Skin of body (tissue), 2 donors: ENCODE data around the gene GRAMD2B. TPM values are rescaled to one million over a fixed set of nuclear protein-coding genes. Genes with fewer than 3 reads are reported as not detected.
"Not testable (repeated sequence)": the region's sequence is repeated elsewhere in the genome, so short reads cannot be mapped to it uniquely, and the experiment has no call there.

Source experiments
- DNase-seq: peaks from one replicate; lab custom pipeline; 2025; lab: John Stamatoyannopoulos, UW
- total RNA-seq: library from RNA; depleted of rRNA; stranded (reverse); fragments of >200 nt; gene quantifications from one replicate; pipeline ENCODE4 v1.2.3, GENCODE V29; 2014

GRAMD2B gene, protein sequence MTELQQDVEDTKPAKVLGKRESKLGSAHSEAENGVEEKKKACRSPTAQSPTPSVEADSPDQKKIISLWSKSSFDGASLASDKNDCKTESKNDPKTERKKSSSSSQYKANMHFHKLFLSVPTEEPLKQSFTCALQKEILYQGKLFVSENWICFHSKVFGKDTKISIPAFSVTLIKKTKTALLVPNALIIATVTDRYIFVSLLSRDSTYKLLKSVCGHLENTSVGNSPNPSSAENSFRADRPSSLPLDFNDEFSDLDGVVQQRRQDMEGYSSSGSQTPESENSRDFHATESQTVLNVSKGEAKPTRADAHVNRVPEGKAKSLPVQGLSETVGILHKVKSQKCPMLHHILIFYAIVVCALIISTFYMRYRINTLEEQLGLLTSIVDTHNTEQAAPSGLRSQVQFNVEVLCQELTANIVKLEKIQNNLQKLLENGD
- 26.2 TPM for total RNA-seq

DNA sequence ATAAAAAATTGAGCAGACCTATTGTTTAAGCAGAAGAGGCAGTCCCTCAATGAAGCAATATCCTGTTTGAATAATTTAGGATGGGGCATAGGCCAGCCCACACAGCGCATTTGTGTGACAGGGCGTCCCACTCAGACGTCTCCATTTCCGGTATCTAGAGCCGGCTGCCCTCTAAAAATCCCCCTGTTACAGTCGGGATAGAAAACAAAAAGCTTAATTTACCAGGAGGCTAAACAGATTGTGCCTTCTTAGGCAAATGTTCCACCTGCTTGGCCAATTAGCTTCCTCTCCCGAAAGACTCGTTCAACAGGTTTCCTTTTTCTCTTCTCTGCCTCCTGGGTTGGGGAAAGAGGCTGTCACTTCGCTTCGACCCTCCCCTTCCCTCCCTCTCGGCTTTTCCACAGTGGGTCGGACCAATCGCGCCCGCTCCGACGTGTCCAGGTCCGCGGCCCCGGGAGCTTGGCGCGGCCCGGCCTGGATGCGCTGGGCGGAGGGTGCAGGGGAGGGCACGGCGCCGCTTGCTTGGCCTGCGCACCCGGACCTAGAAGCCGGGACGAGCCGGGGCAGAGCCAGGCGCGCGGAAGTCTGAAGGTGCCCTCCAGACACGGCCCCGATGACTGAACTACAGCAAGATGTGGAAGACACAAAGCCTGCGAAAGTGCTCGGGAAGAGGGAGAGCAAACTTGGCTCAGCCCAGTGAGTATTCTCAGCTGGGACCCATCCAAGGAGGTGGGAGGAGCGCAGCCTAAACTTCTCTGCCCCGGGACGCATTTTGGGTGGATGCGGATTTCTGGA lies at the start of gene GRAMD2B:
Gene GRAMD2B (plus strand): TSS at position 416 of the 795 bp plus-strand sequence. CDS start 198 bp downstream, at position 614.
- DNase-seq = peak; percentile 91

DNA sequence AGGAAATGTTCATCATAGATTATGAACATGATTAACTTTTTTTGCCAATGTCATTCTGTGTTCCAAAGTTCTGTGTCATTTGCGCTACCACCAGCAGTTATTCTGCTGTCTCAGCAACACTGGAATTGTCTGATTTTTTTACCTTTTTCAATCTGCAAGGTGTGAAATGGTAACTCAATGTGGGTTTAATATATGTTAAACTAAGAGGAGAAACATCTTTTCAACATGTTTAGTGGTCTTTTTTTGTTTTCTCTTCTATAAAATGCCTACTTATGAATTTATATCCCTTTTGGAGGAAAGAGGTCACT lies 49.1 kb upstream of the GRAMD2B start:
- no peak for DNase-seq

DNA sequence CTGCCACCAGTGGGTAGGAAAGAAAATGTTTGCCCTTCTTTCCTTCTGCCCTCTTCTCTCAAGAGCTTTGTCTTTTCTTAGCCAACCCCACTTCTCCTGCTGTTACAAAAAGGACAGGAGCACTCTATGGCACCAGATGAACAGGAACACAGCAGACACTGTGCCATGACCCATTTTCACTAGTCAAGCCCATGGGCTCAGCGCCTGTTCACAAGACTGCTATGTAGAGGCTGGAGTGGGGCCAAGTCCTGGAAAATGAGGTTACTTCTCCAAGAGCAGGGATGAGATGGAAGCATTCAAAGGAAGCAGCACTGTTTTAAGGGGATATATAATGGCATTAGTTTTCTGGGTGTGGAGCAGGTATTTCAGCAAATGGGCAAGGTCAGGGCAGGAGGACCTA lies 46.8 kb upstream of the GRAMD2B start:
- DNase-seq = no peak

GRCh38 chr5:126377424-126377823 lies 45.8 kb upstream of the GRAMD2B start:
- no peak for DNase-seq

GRCh38 chr5:126380316-126380715 lies 42.9 kb upstream of the GRAMD2B start:
- not testable (repeated sequence) for DNase-seq

- no peak for DNase-seq
Observed at GRCh38 chr5:126383246-126383645, 40.0 kb upstream of the GRAMD2B start.

- no peak for DNase-seq
Observed at GRCh38 chr5:126383776-126384175, 39.4 kb upstream of the GRAMD2B start.

- no peak for DNase-seq
Observed at GRCh38 chr5:126384985-126385384, 38.2 kb upstream of the GRAMD2B start.

DNA sequence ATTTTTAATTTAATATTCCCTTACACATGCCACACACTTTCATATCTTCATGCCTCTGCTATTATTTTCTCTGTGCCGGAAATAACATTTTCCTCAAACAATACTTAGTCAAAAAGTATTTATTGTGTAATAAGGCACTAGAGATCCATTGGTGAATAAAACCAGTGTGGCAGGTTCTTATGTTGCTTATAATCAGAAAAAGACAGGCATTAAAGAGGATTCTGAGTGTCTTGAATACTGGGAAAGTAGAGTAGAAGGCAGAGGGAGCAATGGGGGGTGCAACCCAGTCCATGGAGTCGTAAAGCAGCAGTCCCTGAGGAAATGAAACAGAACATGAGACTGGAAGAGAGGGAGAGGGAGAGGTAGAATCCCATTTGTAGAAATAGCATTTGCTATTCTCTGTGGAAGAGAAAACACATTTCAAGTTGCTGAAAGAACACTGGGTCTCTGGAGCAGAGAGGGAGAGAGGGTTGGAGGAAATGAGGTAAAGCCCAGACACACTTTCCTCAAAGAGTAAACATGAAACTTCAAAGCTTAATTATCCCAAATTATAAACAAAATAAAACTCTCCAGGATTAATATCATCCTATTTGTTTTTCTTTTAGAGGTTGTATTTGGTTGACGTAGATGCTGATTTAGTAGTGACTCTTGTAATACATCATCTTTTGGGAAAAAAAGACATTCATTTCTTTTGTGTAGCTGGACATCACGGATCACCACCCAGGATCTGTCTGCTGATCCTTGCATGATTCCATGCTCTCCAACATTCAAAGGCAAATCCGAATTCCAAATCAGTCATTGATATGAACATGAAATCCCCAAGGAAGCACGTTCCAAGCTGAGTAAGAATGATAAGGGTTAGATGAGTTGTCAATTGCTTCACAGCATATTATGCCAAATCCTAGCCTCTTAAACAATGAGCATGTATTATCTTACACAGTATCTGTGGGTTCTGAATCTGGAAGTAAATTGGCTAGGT lies 37.4 kb upstream of the GRAMD2B start:
- DNase-seq = no peak

DNA sequence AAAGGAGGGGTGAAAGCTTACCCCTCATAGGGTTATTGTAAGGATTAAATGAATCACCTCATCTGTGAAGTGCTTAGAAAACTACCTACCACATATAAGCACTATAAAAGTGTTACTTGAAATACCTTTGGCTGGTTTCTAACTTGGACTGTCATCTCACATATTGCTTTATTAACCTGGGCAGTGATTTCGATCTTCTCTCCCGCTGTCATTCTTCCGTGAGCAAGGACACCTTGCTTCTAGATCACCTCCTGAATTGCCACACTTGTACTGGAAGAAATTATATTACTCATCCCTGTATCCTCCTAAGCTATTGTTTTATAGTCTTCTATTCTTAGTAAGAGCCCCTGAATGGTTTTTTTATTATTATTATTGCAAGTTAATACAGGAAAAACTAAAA lies 34.0 kb upstream of the GRAMD2B start:
- no peak for DNase-seq

- DNase-seq = no peak
Observed at GRCh38 chr5:126390051-126390450, 33.2 kb upstream of the GRAMD2B start.

- no peak for DNase-seq
Observed at GRCh38 chr5:126391386-126391785, 31.8 kb upstream of the GRAMD2B start.

GRCh38 chr5:126394211-126394788 lies 28.9 kb upstream of the GRAMD2B start:
- no peak for DNase-seq

- DNase-seq = peak; percentile 1
Observed at GRCh38 chr5:126395198-126395597, 28.0 kb upstream of the GRAMD2B start.

DNA sequence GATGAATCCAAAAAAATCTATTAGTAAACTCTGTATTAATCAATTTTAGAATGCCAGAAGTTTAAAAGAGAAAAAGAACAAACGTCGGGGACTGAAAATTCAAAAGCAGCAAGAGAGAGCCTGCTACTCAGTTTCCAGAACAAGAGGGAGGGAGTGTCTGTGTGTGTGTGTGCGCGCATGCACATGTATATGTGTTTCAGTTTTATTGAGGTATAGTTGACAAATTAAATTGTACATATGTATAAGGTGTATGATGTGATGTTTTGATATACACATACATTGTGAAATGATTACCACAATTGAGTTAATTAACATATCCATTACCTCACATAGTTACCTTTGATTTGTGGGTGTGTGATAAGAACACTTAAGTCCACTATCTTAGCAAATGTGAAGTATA lies 27.6 kb upstream of the GRAMD2B start:
- no peak for DNase-seq

DNA sequence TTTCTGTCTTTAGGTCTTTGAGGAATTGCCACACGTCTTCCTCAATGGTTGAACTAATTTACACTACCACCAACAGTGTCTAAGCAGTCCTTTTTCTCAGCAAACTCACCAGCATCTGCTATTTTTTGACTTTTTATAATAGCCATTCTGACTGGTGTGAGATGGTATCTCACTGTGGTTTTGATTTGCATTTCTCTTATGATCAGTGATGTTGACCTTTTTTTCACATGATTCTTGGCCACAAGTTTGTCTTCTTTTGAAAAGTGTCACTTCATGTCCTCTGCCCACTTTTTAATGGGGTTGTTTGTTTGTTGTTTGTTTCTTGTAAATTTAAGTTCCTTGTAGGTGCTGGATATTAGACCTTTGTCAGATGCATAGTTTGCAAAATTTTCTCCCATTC lies 26.5 kb upstream of the GRAMD2B start:
- not testable (repeated sequence) for DNase-seq

GRCh38 chr5:126398791-126399190 lies 24.4 kb upstream of the GRAMD2B start:
- DNase-seq = no peak

- no peak for DNase-seq
Observed at GRCh38 chr5:126400621-126401251, 22.5 kb upstream of the GRAMD2B start.

DNA sequence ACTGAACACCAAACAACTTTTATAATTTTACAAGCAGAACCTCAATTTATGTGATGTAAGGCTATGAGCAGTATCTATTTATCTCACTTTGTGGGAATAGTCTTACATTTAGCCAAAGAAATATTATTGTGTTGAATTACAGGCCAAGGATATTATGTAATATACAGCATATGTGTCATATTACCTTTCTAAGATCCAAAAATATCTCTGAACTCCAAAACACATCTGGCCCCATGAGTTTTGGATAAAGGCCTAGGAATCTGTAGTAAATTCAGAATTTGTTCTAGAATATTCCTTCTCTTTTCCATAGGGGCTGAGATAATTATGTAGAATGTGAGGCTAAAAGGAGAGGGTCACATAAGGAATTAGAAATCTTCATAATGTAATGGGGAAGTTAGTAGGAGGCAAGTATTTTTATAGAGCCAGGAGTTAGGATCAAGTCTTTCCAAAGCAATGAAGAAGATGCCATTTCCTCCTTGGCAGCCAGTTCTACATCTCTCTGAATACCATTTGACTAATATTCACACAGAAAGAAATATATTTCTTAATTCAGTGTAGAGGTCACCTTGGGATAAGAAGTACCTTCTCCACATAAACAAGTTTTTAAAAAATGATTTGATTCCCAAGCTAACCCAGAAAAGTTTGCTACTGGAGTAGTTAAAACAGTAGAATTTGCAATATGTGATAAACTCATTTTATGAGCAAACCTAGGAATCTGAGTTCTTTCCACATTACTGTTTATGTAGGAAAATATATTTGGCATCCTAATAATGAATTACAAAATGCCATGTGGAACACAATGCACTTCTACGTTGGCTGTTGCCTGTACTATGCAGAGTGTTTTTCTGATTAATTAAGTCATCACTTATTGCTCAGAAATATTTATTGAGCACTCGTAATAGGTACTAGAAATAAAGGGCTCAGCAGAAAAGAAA lies 20.3 kb upstream of the GRAMD2B start:
- DNase-seq = peak; percentile 30

GRCh38 chr5:126403876-126404275 lies 19.3 kb upstream of the GRAMD2B start:
- peak; percentile 59 for DNase-seq
